ENCODE results near the gene OR10J1.
"Not testable (repeated sequence)": the region's sequence is repeated elsewhere in the genome, so short reads cannot be mapped to it uniquely, and the experiment has no call there.

Gene OR10J1

DNA sequence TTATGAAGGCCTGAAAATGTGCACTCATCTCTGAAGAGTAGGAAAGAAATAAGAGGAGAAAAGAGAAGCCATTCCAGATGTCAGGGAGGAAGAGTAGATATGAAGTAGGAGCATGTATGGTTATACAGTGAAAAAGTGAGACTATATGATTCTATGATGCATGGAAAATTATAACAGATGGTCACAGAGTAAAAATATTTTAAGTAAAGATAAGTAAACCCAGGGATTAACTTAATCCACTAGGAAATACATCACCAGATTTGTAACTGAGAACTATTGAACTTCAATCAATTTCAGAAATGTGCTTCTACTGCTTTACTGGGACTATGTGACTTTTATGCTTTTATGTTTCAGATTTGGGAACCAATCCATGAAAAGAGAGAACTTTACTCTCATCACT is at the start of gene OR10J1:
OR10J1 (plus strand) TSS at position 301 of the 400 bp plus-strand sequence; CDS start at position 371, 70 bp downstream.
- no peak for DNase-seq

GRCh38 chr1:159406821-159407220 is 32.7 kb upstream of the OR10J1 start:
- DNase-seq = no peak

DNA sequence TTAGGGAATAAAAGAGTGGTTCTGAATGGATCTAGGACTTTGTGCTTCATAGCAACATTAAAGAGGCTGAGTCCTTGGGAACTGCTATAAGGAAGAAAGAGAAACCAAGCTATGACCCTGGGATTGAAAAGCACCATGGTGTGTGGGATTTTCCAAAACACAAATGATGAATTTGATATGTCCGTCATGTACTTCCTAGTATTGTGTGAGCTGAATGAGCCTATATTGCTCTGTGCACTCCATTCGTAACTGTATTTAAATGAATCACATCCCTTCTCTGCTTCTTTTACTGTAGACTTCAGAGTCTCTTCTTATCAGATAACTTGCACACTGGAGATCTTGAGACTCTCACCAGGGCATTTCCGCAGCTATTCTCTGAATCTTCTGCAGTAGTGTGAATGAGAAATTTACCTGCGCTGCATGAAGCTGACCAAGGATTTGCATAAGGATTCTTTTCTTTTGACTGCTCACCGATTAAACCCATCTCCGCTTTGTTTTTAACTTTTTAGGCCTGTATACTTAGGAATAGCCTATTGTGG is 30.6 kb upstream of the OR10J1 start:
- DNase-seq = no peak

- DNase-seq = no peak
Observed at GRCh38 chr1:159421821-159422220, 17.7 kb upstream of the OR10J1 start.

DNA sequence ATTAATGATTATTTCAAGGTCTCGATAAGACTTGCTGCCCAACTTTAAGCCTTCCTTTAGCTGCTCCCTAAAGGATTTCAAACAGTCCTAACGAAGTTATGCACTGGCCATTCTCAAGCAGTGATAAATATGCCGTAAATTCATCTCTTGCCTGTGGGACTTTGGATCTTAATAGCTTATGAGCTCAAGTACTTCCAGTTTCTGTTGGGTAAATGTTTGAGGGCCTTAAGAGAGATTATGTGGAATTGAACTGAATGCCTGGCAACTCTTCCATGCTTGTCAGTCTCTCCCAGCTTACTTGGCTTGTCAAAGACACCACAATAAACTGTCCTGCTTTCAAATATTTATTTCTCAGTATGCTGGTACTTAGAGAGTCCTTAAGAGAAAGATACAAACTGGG is 11.0 kb upstream of the OR10J1 start:
- no peak for DNase-seq

GRCh38 chr1:159429074-159429861 is 10.3 kb upstream of the OR10J1 start:
- no peak for DNase-seq

DNA sequence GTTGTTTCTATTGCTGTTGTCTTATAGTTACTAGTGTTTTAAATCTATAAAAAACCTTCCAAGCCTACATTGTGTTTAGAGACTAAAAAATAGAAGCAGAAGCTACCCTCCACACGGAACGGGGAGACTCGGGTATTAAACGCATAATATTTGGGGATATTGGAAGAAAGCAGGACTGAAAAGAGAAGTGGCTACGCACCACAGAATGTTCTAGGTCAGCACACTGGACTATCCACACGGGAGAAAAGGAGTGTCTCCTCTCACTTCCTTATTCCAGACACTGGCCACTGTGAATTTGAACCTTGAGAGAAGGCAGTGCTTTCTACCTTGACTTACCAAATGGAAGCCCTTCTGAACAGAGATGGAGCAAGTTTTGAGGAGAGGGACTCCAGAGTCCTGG is 8.5 kb upstream of the OR10J1 start:
- DNase-seq = no peak

- DNase-seq = no peak
Observed at GRCh38 chr1:159431904-159432303, 7.6 kb upstream of the OR10J1 start, which contains the start of gene OR10J4. Gene OR10J4 (plus strand): TSS chr1:159432204.

GRCh38 chr1:159436469-159436868 is 3.1 kb upstream of the OR10J1 start:
- no peak for DNase-seq

- DNase-seq = no peak
Observed at GRCh38 chr1:159441360-159441759, 1.8 kb downstream of the OR10J1 start.

DNA sequence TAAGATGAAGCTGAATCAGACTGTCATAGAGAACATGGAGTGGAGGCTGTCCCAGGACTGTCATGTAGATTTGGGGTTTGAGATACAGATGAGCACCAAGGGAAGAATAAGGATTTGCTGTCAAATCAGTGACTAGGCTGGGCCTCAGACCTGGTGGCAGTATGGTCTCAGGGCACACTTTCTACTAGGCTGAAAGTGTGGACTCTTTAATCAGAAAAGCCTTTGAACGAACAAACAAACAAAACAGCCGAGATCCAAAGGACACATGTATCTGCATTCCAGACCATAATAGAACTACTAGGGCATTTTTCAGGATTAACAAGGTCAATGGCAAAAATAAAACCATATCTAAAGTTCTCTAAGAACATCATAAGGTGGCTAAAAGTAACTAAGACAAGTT is 2.9 kb downstream of the OR10J1 start:
- no peak for DNase-seq

- DNase-seq = no peak
Observed at GRCh38 chr1:159443066-159443750, 3.7 kb downstream of the OR10J1 start.

GRCh38 chr1:159444511-159444910 is 5.0 kb downstream of the OR10J1 start:
- no peak for DNase-seq

- no peak for DNase-seq
Observed at GRCh38 chr1:159448181-159448580, 8.7 kb downstream of the OR10J1 start.

GRCh38 chr1:159449605-159450004 is 10.1 kb downstream of the OR10J1 start:
- not testable (repeated sequence) for DNase-seq

DNA sequence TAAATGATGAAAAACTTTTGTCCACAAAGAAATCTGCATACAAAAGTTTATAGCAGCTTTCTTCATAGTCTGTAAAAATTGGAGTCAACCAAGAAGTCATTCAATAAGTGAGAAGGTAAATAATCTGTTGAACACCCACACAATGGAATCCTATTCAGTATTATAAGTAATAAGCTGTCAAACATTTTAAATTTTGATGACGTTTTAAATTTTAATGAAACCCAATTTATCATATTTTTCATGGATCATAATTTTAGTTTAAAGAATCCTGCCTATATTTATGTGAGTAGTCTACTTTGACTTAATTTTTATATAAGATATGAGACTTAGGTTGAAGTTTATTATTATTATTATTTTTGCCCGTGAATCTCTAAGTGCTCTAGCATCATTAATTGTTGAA is 20.0 kb downstream of the OR10J1 start:
- no peak for DNase-seq

DNA sequence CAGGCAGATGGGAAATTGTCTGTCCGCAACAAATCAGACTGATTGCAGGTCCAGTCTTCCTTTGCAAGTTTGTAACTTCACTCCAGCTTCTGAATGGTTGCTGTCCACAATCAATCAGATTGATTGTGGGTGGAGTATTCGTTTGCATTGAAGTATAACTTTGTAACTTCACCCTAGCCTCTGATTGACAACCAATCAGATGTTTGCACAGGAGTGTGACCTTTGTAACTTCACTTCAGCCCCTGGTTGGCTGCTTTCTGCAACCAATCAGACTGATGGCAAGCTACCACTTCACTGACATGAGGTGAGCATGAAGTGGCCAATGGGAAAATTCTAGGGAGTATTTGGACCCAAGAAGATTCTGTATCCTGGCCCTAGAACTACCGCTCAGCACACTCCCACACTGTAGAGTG is 25.7 kb downstream of the OR10J1 start:
- DNase-seq = no peak

- DNase-seq = no peak
Observed at GRCh38 chr1:159468321-159468720, 28.8 kb downstream of the OR10J1 start.

- DNase-seq = no peak
Observed at GRCh38 chr1:159469921-159470533, 30.5 kb downstream of the OR10J1 start.

GRCh38 chr1:159473335-159473734 is 33.8 kb downstream of the OR10J1 start:
- no peak for DNase-seq

DNA sequence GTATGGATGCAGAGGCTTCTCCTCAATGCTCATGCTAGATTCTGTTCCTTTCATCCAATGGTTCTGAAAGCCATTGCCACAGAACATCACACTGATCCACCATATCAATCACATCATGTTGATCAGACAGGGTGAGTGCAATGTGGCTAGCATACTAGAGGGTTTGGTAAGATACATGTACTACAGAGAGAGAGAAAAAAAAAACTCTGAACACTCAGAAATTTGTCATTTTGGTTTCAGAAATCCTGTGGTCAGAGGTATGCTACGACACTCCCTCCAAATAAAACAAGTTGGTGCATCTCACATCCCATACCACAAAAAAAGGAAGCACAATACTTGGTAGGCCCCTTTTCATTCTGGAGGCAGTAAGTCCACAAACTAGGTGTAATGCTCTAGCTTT is 35.4 kb downstream of the OR10J1 start:
- DNase-seq = no peak

DNA sequence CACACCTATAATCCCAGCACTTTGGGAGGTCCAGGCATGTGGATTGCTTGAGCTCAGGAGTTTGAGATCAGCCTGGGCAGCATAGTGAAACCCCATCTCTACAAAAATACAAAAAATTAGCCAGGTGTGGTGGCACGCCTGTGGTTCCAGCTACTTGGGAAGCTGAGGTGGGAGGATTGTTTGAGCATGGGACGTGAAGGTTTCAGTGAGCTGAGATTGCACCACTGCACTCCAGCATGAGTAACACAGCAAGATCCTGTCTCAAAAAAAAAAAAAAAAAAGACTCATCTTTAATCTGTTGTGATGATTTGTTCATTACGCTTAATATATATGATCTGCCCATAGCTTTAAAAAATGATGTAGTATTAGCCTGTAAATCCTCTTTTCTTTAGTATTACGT is 44.0 kb downstream of the OR10J1 start:
- DNase-seq = no peak
